A549 treated with AZD9567 at 1 μM for 4 hours (cell line): ENCODE results near the gene CXorf51A. TPM values are rescaled to one million over a fixed set of nuclear protein-coding genes. Genes with fewer than 3 reads are reported as not detected.

Source experiments
- total RNA-seq: library from RNA; stranded (reverse); fragments of 200-300 nt; extraction: Qiagen RNA extraction; gene quantifications from 5 replicates; pipeline ENCODE4 v1.2.3, GENCODE V29; 2022; ENCODE audit not compliant: insufficient read depth

Gene CXorf51A
- not detected in 5 replicates for total RNA-seq

GRCh38 chrX:146814644-146815043, at the start of gene CXorf51A:
TSS of gene CXorf51A (minus strand) at chrX:146814744. CDS start at chrX:146814723, 21 bp downstream.

GRCh38 chrX:146809471-146809870, 5.1 kb downstream of the CXorf51A start, which contains the start of gene CXorf51B:
TSS of gene CXorf51B (plus strand) at chrX:146809771. CDS start at chrX:146809792, 21 bp downstream.

Other genes starting within 250 kb of the CXorf51A start
- not detected in 5 replicates for gene CXorf51B, start 5.0 kb downstream of the CXorf51A start, total RNA-seq